ENCODE results near the gene RNU1-4.
"Not testable (repeated sequence)": the region's sequence is repeated elsewhere in the genome, so short reads cannot be mapped to it uniquely, and the experiment has no call there.

- not testable (repeated sequence) for TF ChIP-seq REST (IDR thresholded peaks at IDR 0.05; ENCODE audit: unreplicated experiment); CTCF (conservative IDR thresholded peaks at IDR 0.05; ENCODE audit: low read depth in 2 of 2); POLR2AphosphoS5 (IDR thresholded peaks at IDR 0.05; ENCODE audit: low read depth); ZNF462 (CRISPR knock-in tag; IDR thresholded peaks at IDR 0.05); JUNB (IDR thresholded peaks at IDR 0.05; ENCODE audit: unreplicated experiment); EZH2 (IDR thresholded peaks at IDR 0.05; ENCODE audit: low read depth, unreplicated experiment); ZNF114 (CRISPR knock-in tag; IDR thresholded peaks at IDR 0.05); EZH2phosphoT487 (IDR thresholded peaks at IDR 0.05; ENCODE audit: unreplicated experiment); CREB1 (CRISPR knock-in tag; IDR thresholded peaks at IDR 0.05; ENCODE audit: low read depth)
These were observed 32.9 kb downstream of the RNU1-4 start for GRCh38 chr1:16773205-16773596.
